Measurements from ENCODE around the gene DIAPH2. TPM values are rescaled to one million over a fixed set of nuclear protein-coding genes. Genes with fewer than 3 reads are reported as not detected.

DIAPH2 gene
- total and polyA plus RNA-seq, 9 of the 15 experiments (the other 6 are each of a cell fraction or from before 2014, with no cell fraction given) = 0.01 to 0.18 (median 0.07) TPM; not detected in 1

- Histone ChIP-seq H2AFZ (ENCODE audit: low read depth, low read length) (no peak overlapping the region), H3K36me3 (ENCODE audit: control insufficient read depth, insufficient read depth, low read length) (no peaks in the 10 kb centered on the region), H3K27ac (ENCODE audit: extremely low read depth, low read depth, low read length) (no peak overlapping the region), H3K9me3 (replicated peaks; ENCODE audit: control insufficient read depth, insufficient read depth, low read depth, low read length) (no peaks in the 10 kb centered on the region), H4K20me1 (replicated peaks; ENCODE audit: control insufficient read depth, insufficient read depth, low read length) (no peaks in the 10 kb centered on the region), H3K4me1 (replicated peaks in 1 of 2; ENCODE audit: control insufficient read depth in 2 of 2, insufficient read depth in 2 of 2, low read length in 2 of 2) (no peaks in the 10 kb centered on the region), H3K79me2 (ENCODE audit: control insufficient read depth, insufficient read depth, low read length) (no peaks in the 10 kb centered on the region), H3K4me2 (ENCODE audit: insufficient read depth, low read length) (no peak overlapping the region), H3K27me3 (ENCODE audit: control insufficient read depth in 2 of 2, insufficient read depth in 2 of 2, low read length in 2 of 2) (no peaks in the 10 kb centered on the region), H3K9ac (ENCODE audit: insufficient read depth in 1 of 2, low read depth in 2 of 2, low read length in 2 of 2) (no peak overlapping the region), H3K9me1 (ENCODE audit: control insufficient read depth, insufficient read depth, low read length) (no peaks in the 10 kb centered on the region), H3K4me3 (no peak overlapping the region)
- ChIA-PET CTCF (ENCODE audit: low intra/inter-chr PET ratio) (no interaction called here), POLR2A (no interaction called here)
- DNase-seq (ENCODE audit: extremely low read depth in 1 of 4, low spot score in 3 of 4) (no peak), FAIRE-seq (no peak), ATAC-seq (no peak)
- in situ Hi-C loops (cut with MboI) = no loop called here
- BruUV-seq (replicated peaks) = no TSS peak
- WGBS (ENCODE audit: insufficient coverage, low coverage, missing lambda C conversion rate) = 0% methylated on average over 3 of the region's 3 CpGs
- intact Hi-C loops (cut with micrococcal nuclease) = no loop called here
- TF ChIP-seq BRD9 (IDR thresholded peaks at IDR 0.05; ENCODE audit: low read depth, partially characterized antibody) = no peak
- no peak for TF ChIP-seq GATA2 (CRISPR knock-in tag; IDR thresholded peaks at IDR 0.05)
- no peak for TF ChIP-seq ZNF583 (CRISPR knock-in tag; IDR thresholded peaks at IDR 0.05)
- no peak for TF ChIP-seq NFE2 (IDR thresholded peaks at IDR 0.05; ENCODE audit: low read depth)
- no peak for TF ChIP-seq FOXA1 (IDR thresholded peaks at IDR 0.05; ENCODE audit: borderline replicate concordance)
- TF ChIP-seq, protein P1, sequence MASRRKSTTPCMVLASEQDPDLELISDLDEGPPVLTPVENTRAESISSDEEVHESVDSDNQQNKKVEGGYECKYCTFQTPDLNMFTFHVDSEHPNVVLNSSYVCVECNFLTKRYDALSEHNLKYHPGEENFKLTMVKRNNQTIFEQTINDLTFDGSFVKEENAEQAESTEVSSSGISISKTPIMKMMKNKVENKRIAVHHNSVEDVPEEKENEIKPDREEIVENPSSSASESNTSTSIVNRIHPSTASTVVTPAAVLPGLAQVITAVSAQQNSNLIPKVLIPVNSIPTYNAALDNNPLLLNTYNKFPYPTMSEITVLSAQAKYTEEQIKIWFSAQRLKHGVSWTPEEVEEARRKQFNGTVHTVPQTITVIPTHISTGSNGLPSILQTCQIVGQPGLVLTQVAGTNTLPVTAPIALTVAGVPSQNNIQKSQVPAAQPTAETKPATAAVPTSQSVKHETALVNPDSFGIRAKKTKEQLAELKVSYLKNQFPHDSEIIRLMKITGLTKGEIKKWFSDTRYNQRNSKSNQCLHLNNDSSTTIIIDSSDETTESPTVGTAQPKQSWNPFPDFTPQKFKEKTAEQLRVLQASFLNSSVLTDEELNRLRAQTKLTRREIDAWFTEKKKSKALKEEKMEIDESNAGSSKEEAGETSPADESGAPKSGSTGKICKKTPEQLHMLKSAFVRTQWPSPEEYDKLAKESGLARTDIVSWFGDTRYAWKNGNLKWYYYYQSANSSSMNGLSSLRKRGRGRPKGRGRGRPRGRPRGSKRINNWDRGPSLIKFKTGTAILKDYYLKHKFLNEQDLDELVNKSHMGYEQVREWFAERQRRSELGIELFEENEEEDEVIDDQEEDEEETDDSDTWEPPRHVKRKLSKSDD (conservative IDR thresholded peaks at IDR 0.05; ENCODE audit: low read length) = no peak
- TF ChIP-seq PHTF2 (CRISPR knock-in tag; IDR thresholded peaks at IDR 0.05) = no peak
- TF ChIP-seq KDM1A (IDR thresholded peaks at IDR 0.05) = no peak
Observed at GRCh38 chrX:97547877-97548578, 863.4 kb downstream of the DIAPH2 start.
